Islet of Langerhans (tissue), 1 donor: ENCODE measurements around the gene IL27RA.

Experiments
- FAIRE-seq: peaks from one replicate; lab custom pipeline; 2011; peaks lifted over from hg19 to GRCh38; lab: Jason Lieb, UNC

Gene IL27RA

GRCh38 chr19:14031719-14032480, at the start of gene IL27RA:
Gene IL27RA (plus strand): TSS chr19:14031762. CDS start chr19:14031873, 111 bp downstream.
- FAIRE-seq = no peak

DNA sequence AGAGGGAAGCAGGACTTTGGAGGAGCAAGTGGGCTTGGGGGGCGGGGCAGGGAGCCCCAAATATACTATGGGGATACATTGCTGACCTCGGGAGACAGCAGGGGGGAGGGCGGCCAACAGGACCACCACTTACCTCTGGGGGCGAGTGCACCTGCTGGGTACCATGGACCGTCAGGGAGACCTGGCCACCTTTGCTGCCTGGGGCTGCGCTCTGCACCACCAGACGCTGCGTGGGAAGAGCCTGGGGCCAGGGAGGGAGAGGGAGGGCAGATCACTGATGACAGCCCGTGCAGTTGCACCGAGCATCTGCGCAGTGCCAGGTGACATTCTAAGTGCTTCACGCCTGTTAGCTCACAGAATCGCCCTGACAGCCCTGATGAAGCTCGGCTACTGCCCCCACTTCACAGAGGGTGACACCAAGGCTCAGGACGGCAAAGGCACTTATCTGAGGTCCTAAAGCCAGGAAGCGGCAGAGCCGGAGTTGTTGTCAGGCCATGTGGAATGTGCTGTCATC, 49.5 kb upstream of the IL27RA start:
- no peak for FAIRE-seq

- no peak for FAIRE-seq
These were observed 48.8 kb upstream of the IL27RA start for GRCh38 chr19:13982773-13983172.

DNA sequence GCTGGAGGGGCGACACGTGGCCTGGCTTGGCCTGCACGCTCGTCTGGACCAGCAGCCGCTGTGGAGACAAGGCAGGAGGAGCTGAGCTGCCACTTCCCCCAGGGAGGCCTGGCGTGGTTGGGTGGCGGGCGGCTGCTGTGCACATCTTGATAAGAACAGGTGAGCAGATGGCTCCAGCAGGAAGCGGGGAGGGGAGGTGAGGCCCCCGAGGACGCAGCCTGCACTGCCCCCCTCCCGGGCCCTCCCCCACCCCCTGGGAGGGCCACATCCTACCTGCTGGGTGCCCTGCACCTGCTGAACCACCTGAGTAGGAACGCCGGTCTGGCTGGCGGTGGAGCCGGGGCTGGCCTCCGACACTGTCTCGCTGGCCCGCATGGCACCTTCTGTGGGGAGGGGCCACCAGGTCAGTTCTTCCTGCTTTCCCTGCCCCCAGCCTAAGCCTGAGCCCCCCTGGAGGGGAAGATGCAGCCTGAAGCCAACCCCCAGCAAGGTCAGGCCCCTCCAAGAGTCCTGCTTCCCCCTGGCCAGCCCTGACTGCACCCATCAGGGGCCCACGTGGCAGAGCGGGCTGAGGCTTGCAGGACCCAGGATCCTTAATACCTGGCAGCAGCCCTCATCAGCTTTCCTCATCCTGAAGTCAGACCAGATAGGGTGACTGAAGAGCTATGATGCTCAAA, 48.2 kb upstream of the IL27RA start:
- FAIRE-seq = no peak

GRCh38 chr19:13984186-13984585, 47.4 kb upstream of the IL27RA start:
- FAIRE-seq = no peak

DNA sequence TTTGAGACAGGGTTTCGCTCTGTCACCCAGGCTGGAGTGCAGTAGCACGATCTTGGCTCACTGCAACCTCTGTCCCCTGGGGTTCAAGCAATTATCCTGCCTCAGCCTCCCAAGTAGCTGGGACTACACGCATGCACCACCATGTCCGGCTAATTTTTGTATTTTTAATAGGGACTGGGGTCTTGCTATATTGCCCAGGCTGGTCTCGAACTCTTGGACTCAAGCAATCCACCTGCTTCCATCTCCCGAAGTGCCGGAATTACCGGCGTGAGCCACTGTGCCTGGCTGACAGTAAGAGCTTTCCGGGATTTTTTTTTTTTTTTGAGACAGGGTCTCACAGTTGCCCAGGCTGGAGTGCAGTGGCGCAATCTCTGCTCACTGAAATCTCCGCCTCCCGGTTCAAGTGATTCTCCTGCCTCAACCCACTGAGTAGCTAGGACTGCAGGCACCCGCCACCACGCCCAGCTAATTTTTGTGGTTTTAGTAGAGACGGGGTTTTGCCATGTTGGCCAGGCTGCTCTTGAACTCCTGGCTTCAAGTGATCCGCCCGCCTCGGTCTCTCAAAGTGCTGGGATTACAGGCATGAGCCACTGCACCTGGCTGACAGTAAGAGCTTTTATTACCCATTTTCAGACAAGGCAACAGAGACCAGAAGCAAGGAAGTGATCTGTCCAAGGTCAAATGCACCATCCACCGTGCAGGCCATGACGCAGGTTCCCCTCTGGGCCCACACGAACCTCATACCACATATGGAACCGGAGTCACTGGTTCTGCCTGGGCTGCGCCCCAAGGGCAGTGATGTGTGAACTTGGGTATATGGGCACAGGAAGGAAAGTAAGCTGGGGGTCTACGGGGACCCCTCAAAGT, 46.5 kb upstream of the IL27RA start:
- no peak for FAIRE-seq

DNA sequence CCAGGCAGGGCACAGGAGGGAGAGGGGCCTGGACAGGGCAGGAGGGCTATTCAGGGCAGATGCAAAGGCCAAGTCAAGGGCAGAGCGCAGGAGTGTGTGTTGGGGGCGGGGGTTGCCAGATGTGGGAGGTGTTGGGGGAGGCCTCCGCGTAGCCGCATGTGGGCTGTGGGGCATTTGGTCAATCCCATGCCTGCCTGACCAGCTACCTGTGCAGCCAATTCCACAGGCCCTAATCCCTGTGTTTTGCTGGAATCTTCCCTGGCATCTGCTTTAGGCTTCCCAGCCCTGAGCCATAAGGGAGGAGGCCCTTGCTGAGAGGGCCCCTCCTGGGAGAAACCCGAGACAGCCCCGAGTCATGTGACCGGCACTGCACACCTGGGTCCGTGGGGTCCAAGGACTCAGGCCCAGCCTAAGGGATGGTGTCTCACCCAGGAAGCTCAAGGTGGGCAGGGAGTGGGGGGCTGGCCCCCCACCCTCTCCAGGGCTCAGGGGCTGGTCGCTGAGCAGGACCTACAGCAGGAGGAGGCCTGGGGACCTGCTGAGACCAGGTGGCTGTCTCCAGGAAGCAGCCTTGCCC, 45.7 kb upstream of the IL27RA start:
- FAIRE-seq = no peak

DNA sequence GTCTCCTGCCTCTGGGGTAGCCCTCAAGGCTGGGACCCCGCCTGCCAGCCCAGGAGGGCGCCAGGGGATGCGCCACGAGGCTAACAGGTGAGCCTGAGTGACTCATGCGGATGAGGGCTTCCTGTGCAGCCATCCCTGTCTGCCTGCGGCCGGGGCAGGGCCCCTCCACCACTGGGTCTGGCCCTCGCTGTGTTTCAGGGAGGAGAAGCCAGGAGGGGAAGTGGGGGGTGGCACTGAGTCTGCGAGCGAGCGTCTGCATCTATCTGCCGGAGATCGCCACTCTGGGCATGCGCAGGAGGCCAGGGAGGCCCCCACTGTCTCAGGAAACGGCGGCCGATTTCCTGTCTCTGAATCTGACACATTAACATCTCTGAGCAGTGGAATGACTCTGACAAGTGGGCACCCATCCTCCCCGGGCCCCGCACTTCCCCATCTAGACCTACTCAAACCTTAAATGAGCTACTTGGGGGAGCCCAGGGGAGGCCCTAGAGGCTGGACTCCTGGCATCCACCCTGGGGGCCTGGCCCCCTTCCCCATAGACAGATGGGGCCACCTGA, 45.1 kb upstream of the IL27RA start:
- no peak for FAIRE-seq

DNA sequence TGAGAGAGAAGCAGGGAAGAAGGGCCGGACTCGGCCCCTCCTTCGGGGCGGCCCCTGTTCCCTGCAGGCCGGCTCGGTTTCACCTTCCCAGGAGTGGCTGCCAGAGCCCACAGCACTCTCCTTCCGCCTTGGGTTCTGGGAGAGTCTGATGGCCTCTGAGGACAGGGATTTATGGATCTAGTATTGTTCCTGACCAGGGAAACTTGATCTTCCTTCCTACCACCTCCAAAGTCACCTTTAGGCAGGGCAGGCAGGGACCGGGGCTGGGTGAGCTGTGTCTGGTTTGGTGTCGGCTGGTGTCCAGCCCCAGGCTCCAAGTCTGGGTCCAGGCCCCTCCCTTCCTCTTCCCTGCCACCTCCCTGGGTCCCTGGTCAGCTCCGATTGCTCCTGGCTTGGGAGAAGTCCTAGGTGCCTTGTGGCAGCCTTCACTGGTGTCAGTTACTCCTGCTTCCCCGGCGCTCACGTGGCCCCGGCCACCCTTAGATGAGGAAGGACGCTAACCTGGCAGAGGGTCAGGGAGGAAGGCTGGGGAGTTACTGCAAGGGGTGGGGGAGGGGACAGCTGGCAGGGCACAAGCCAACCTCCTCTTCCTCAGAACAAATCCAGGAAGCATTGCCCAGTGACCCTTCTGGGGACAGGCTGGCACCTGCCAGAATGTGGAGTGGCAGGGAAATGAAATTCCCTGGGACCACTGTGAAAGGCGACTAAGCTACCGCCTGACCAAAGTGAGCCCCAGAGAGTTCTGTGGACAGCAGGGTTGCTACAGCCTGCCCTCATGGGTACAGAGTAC, 44.3 kb upstream of the IL27RA start:
- no peak for FAIRE-seq

DNA sequence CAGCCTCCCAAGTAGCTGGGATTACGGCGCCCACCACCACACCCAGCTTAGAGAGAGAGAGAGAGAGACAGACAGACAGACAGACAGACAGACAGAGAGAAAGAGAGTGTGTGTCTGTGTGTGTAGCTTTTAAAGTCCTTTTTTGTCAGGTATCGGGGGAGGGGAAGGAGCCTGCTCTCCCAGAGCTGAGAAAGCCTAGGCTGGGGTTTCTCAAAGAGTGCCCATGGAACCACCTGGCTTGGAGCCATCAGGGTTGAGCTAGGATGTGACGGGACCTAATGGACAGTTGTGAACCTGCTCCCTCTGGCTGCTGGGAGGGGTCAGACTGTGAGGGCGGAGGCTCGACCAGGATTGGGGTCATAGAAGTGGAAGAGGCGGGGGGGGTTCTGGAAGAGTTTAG, 42.1 kb upstream of the IL27RA start:
- FAIRE-seq = no peak

DNA sequence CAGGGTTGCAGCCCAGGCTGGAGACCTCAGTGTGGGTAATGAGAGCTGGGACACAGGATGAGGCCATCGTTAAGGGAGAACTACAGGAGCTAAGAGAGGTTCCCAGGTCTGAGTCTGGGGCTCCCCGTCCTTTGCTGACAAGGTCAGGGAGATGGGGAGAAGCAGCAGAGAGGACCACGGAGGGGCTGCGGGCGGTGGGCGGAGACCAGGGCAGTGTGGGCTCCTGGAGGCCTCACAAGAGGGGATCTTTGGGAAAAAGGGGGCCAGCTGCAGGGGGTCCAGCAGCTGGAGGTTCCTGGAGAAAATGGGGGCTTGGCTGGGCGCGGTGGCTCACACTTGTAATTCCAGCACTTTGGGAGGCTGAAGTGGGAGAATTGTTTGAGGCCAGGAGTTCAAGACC, 41.5 kb upstream of the IL27RA start:
- no peak for FAIRE-seq

- FAIRE-seq = no peak
These were observed 39.5 kb upstream of the IL27RA start for GRCh38 chr19:13992025-13992424.

DNA sequence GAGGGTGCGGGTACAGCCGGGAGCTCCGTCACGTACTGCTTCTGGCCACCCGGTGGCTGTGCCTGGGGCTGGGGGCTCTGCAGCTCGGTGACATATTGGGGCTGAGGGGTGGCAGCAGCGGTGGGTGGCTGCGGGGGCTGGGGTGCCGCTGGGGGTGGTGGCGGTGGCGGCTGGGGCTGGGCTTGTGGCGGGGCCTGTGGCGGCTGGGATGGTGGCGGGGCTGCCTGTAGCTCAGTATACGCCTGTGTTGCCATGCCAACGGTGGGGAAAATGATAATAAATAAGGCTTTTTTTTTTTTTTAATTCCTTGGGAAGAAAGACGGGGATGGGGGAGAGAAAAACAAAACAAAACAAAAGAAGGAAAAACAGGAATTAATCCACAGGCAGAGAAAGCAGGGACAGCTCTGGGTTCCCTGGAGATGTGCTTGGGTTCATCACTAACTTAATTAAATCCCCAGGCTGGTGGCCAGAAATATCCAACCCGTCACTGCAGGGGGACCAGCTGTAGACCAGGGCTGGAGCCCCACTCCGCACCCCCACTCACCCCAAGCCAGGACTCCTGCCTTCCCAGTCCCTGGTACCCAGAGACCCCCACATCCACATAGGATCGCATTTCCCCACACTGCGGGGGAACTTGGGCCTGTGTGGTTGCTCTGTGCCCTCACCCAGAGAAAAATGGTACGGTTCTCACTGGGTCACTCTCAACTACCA, 37.8 kb upstream of the IL27RA start:
- no peak for FAIRE-seq

DNA sequence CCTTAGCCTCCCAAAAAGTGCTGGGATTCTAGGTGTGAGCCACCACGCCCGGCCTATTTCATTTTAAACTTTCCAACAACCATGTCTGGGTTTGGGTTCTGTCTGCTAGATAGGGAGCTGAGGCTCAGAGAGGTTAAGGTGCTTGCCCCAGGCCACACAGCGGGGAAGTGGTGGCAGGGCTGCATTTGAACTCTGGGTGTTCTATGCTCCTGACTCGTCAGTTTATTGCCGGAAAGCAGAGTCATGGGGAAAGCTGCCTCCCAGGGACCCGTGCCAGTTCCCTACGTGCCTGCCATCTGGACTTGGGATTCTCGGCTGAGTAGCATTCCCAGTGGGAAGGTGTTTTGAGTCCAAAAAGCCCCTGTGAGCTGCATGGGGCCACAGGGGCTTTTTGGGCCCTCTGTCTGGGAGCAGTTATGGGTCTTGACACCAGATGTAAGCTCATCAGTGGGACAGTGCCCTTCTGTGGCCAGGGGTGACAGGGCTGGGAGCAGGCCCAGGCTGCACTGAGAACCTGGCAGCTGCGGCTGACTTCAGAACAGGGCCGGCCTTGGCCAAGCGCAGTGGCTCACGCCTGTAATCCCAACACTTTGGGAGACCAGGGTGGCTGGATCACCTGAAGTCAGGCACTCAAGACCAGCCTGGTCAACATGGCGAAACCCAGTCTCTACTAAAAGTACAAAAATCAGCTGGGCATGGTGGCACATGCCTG, 36.4 kb upstream of the IL27RA start:
- FAIRE-seq = no peak

- FAIRE-seq = no peak
These were observed 35.4 kb upstream of the IL27RA start for GRCh38 chr19:13995878-13996765.

DNA sequence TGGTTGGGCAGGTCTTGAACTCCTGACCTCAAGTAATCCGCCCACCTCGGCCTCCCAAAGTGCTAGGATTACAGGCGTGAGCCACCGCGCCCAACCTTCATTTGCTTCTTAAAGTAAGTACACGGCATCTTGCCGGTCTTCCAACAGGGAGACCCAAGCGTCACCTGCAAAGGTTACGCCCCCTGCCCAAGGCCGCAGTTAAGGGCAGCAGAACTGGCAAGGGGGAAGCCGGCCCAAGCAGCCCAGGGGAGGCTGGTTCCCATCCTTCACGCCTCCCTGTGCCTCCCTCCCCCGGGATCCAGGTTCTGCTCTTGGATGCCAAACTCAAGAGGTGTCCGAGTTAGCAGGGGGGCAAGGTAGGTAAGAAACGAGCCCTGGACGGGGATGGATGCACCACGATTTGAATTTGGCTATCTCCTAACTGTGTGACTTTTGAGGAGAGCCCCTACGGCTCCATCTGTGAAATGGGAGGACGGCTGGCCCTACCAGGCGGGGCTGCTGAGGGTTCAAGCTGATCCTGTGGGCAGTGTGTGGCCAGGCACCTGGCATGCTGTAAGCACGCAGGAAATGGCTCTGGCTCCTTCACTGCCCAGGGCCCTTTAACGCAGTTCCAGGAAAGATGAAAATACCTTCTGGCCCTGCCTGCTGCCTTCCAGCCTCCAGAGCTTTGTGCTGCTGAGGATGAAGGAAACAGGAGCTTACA, 34.5 kb upstream of the IL27RA start:
- no peak for FAIRE-seq

- no peak for FAIRE-seq
These were observed 34.0 kb upstream of the IL27RA start for GRCh38 chr19:13997631-13997962.

- no peak for FAIRE-seq
These were observed 33.1 kb upstream of the IL27RA start for GRCh38 chr19:13998426-13998825.
